Activated CD8-positive, alpha-beta memory T cell treated with anti-CD3 and anti-CD28 coated beads for 48 hours (primary cell): ENCODE results near the gene CBFA2T2.
"Not testable (repeated sequence)": the region's sequence is repeated elsewhere in the genome, so short reads cannot be mapped to it uniquely, and the experiment has no call there.

Source experiments
- DNase-seq, 3 experiments: peaks; one replicate each; pipeline ENCODE4 v3.0.0-alpha.2; 2020; ENCODE audit warnings: low read depth in 2 of 3, low spot score in 2 of 3

Gene CBFA2T2

DNA sequence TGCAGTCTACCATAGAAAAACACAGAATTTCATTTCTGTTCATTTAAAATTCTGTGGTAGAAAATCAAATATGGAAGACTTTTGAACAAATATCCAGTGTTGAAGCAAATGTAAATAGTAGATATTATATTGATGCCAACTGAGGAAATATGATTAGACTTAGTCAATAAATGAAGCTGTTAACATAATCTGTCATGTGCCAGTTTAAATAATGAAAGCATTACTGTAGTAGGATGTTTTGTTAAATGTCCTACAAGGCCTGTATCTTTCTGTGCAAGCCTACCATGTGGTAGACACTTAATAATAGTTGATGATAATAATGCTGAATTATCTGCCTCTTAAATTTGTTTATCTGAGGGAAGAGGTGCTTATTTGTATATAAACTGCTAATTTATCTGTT is 55.9 kb downstream of the CBFA2T2 start:
- no peak for DNase-seq

DNA sequence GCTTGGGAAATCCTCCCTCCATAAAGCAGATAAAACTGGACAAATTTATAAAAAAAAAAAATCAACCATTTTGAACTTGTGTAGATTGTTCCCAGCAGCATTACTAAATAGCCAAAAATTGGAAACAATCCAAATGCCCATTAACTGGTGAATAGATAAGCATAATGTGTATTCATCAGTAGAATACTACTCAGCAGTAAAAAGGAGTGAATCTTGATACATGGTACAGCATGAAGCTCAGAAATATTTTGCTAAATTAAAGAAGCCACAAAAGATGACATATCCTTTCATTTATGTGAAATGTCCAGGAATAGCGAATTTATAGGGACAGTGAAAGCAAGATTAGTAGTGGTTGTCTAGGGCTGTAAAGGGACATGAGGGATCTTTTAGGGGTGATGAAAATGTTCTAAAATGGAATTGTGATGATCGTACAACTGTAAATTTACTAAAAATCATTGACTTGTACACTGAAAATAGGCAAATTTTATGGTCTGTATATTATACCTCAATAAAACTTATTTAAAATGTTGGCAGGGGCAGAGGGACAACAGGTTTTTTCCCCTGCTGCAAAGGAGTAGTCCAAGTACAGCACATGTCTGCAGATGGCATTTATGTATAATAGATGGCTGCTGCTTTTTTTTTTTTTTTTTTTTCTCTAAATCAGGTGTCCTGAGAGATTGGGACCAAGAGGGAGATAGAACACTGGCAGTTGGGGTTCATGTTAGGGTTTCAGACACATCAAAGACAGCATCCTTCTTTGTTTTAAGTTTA is 59.5 kb downstream of the CBFA2T2 start:
- no peak for DNase-seq

DNA sequence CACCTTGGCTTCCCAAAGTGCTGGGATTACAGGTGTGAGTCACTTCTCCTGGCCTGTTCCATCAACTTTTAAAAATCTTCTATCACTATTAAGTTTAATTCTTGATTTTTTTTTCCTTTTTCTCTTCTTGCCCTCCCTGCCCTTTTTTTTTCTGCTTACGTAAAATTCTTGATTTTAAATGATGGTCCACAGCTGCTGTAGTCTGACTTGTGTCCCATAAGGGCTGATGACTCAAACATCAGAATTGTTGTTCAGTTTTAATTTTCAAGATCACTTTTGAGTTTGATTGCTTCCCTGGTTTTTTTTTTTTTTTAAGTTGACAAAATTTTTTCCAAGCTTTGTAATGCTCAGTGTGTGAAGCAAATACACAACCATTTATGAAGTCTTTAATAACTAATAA is 61.9 kb downstream of the CBFA2T2 start:
- no peak for DNase-seq

DNA sequence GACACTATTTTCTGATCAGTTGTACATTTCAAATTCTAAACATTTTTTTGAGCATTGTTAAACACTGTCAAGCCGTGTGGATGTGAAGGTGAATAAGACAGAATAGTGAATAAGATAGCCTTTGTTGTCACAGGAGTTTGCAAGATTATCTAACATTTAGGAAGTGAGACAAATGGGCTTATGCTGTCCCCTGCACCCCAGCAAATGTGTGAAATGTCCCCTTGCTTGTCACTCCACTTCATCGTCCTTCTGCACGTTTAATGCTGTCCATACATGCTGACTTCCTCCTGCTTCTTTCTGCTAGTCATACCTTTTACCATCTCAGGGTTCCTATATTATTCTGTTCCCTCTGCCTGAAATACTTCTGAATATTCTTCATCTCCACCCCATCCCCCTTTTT is 62.6 kb downstream of the CBFA2T2 start:
- DNase-seq, result no peak

DNA sequence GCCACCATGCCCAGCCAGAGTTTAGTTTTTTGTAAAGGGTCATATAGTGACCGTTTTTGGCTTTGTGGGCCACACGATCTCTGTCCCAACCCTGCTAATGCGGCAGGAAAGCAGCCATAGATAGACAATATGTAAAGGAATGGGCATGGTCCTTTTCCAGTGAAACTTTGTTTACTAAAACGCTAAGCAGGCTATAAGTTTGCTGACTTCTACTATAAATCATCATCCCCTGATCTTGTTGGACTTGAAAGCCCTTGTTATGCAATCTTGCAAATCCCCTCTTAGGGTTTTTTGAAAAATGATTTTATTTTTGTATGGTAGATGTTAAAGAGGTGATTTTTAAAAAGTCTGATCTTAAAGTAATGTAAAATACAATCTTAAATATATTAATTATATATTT is 63.6 kb downstream of the CBFA2T2 start:
- no peak for DNase-seq

DNA sequence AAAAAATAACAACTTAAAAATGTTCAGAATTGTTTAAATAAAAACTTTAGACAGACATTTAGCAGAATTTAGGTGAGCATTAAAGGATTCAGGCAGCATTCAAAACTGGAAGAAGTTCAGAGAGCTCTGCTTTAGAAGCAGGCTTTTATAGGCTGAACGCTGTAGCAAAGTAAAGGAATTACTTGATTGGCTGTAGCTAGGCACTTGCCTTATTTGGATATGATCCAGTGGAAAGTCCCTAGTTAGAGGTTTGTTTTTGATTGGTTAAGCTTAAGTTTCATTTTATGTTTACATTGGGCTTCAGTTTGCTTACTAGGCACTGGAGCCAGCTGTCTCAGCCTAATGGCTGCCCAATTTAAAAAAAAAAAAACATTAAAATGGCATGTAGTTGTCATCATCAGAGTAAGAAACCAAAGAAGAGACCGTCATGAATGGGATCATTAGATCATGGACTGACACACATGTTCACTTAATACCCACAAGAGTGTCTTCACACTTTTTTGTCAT is 65.1 kb downstream of the CBFA2T2 start:
- DNase-seq, result no peak

DNA sequence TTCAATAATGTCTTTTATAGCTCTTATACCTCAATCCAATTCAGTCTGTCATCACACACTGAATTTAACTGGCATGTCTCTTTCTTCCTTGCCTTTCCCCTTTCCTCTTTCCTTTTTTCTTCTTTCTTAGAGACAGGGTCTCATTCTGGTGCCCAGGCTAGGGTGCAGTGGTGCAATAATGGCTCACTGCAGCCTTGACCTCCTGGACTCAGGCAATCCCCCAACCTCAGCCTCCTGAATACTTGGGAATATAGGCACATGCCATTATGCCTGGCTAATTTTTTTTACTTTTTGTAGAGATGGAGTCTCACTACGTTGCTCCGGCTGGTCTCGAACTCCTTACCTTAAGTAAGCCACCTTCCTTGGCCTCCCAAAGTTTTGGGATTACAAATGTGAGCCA is 65.9 kb downstream of the CBFA2T2 start:
- no peak for DNase-seq

DNA sequence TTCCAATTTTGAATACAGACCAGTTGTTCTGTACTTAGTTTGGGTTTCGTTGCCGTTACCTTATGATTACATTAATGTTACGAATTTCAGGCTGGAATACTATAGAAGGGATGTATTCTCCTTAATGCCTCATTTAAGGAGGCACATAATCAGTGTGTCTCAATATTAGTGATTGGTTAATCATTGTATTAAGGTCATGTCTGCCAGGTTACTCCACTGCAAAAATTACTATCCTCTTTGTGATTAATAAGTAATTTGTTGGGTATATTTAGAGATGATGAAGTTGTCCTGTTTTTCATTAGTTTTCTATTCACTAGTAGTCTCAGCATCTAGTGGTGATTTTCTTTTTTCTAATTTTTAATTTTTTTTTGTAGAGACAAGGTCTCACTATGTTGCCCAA is 66.3 kb downstream of the CBFA2T2 start:
- DNase-seq, result no peak

DNA sequence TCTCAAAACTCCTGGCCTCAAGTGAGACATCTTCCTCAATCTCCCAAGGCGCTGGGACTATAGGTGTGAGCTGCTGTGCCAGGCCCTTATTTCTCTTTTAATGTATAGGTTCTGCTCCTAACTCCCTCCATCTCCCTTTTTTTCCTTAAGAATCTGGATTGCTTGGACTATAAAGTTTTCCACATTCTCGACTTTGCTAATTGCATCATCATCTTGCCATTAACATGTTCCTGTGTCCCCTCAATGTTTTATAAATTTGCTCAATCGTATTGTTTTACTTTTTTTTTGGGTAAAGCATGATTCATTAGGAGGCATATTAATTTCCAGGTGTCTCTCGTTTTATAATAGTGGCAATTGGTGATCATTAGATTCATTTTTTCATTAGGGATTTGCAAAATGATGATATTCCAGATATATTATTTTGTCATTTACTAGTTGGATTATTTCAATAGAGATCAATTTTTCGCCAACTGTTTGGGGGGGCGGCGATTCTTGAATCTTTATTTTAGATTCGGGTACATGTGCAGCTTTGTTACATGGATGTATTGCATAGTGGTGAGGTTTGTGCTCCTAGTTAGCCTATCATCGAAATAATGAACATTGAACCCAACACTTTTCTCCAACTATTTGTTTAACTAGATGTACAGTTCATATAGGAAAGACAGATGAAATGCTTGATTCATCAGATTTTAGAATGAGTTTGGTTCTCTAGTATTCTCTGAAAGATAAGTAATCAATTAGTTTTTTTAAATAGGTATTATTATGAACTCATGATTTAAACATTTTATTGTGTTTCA is 68.7 kb downstream of the CBFA2T2 start:
- DNase-seq, result no peak

DNA sequence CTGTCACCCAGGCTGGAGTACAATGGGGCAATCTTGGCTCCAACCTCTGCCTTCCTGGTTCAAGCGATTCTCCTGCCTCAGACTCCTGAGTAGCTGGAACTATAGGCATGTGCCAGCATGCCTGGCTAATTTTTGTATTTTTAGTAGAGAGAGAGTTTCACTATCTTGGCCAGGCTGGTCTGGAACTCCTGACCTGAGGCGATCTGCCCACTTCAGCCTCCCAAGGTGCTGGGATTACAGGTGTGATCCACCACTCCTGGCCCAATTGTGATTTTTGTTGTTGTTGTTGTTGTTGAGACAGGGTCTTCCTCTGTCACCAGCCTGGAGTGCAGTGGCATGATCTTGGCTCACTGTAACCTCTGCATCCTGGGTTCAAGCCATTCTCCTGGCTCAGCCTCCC is 69.3 kb downstream of the CBFA2T2 start:
- DNase-seq, result no peak

DNA sequence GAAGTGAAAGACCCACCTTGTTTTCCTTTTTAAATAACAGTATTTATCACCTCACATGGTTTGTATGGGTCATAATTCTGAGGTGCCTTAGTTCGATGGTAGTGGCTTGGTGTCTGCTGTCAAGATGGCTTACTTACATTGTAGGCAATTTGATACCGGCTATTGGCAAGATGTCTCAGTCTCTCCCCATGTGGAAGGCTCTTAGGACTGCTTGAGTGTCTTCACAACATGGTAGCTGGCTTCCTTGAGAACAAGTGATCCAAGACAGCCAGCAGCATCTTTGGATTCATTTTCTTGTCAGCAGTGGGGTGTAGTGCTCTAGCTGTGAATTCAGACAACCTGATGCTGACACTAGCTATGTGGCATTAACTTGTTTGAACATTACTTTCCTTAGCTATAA is 70.1 kb downstream of the CBFA2T2 start:
- DNase-seq, result no peak

DNA sequence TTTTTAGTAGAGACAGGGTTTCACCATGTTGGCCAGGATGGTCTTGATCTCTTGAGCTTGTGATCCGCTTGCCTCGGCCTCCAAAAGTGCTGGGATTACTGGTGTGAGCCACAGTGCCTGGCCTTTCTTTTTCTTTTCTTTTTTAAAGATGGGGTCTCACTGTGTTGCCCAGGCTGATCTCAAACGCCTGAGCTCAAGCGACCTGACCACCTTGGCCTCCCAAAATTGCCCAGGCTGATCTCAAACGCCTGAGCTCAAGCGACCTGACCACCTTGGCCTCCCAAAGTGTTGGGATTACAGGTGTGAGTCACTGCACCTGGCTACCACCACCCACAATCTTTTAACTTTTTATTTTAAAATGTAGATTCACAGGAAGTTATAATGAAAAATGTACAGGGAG is 71.2 kb downstream of the CBFA2T2 start:
- DNase-seq, result not testable (repeated sequence)

DNA sequence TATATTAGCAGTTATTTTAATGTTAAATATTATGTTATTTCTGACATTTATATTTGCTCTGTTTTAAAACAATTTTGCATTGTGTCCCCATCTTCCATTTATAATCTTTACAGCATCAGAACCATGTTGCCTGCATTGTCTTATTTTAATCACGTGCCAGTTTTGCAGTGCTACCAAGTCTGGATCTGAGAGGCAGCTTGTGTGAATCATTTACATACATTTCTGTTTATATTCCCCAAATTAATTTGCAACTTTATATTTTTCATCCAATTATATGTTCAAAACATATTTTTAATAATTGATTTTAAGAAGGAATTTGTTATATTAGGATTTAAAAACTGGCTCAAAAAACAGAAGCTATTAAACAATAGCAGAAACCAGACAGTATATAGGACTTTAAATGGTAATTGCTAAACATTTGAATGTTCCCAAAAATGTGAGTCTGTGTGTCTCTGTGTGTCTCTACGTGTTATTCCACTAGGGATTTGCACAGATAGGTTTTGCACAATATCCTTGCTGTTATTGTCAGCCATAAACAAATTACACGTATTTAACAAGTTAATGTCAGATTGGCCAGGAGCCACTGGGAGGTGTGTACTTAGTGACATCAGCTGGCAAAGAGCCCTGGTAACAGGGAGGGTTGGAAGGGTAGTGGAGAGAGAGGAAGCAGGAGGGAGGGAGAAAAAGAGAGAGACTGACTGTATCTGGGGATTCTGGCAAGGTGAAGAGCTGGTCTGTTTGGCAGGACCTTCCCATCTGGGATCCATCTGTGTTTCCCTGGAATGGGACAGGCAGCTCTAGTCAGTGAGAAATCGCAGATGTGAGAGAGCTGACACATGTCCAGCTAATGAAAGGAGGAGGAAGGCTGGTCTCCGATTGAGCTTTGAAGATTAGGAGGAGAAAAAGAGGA is 72.1 kb downstream of the CBFA2T2 start:
- DNase-seq, result no peak

DNA sequence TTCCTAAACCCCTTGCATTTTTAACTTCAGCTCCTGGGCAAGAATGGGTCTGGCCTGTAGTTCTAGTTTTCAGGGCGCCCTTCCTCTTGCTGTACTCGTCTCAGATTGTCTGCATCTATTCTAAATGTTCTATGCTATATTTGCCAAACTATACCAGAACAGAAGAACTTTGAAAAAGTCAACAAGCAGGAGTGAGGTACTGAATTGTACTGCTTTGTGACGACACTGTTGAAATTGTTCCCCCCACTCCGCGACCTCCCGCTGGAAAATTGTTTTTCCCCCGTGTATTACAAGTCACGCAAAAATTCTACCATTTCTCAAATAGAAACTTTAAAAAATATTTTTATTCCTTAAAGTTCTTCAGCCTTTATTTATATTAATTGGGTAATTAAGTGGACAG is 73.9 kb downstream of the CBFA2T2 start:
- DNase-seq, result no peak

DNA sequence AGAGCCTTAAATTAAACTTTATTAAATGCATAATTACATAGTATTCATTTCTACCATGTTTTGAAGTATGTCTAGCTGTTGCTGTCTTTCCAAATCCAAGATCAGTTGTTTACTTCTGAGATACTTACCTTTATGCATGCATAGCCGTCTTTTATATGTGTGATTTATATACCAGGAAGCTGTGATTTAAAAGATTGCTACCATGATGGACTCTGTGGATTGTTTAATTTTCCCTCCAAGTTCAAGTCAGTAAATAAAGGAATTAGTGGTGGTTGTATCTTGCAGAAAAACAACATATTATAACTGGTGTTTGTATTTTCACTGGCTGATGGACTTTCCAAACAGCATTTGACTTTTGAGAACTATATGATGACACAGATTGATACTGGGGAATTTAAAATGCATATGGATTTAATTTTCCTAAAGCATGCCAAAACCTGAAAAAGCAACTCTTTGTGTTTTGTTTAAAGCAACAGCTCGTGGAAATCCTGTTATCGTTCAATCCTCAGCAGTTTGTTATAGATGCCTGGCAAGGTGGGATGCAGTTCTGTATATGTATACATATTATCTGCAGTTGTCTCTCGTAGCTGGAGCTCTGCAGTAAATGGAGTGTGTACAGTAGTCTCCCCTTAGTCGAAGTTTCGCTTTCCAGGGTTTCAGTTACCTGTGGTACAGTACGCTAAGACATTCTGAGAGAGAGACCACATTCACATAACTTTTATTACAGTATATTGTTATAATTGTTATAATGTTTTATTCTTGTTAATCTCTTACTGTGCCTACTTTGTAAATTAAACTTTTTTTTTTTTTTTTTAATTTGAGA is 77.1 kb downstream of the CBFA2T2 start:
- DNase-seq, result no peak

DNA sequence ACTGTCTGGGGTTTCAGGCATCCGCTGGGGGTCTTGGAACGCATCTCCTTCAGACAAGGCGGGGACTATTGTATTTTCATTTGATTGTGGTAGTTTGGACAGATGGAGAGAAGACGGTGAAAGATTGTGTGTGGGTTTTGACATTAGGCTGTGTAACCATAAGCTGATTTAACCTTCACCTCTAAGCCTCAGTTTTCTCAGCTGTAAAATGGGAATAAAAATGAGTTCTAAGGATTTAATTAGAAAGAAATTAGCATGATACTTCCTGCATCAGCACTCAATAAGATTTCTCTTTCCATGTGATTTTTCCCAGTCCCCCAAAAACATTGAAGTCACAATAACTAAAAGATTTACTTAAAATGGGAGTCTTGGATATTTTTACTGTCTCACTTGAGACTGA is 78.1 kb downstream of the CBFA2T2 start:
- no peak for DNase-seq

DNA sequence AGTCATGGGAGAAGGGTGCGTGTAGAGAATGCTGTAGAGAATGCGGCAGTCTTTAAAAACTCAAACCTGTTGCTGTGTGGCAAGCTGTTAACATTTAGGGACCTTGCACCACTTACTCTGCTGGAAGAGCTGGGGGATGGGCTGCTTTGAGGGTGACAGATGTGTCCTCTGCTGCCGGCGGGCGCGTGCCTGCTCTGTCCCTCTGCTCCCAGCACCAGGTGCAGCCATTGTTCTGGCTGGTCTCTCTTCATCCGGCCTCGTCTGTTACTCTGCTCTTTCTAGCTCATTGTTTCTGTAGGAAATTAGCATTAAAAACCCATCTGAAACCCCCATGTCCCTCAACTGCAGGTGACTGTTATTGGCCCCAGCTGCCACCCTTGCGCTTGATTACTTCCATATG is 78.5 kb downstream of the CBFA2T2 start:
- no peak for DNase-seq

DNA sequence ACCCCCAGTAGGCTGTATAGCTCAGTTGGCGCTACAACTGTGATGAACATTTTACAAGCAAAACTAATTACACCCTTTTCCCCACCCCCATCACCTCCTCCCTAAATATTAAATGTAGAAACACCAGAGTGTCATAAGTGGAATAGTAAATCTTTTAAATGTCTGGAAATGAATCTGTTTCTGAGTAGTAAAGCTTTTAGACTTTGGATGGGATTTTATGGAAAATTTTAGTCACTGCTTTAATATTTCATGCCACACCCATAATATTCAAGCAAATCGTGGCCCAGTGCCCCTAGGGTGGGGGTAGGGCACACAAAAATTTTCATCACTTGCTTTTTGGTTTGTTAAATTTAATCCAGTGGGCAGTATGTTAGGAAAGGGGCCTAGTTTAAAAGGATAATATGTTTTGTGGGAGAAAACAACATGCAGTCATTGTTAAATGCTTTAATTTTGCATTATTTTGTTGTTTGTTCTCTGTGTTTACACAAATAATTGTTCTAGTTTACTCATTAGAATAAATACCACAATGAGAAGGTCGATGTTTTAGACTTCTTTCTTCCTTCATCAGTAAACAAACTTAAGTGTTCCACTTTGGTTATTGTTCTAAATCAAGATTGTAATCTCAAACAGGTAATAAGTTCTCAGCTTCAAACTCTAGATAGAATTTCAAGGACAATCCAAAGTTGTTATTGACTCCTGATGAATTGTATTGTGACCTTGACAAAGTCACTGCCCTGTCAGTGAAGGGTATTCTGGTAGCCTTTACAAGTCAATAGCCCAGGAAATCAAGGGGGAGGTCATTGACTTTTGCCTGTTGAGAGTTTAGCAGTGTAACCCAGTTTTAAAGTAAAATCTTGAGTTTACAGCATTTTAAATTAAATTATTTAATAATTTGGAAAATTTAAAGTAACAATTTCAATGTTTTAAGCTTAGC is 79.2 kb downstream of the CBFA2T2 start:
- DNase-seq, result no peak

DNA sequence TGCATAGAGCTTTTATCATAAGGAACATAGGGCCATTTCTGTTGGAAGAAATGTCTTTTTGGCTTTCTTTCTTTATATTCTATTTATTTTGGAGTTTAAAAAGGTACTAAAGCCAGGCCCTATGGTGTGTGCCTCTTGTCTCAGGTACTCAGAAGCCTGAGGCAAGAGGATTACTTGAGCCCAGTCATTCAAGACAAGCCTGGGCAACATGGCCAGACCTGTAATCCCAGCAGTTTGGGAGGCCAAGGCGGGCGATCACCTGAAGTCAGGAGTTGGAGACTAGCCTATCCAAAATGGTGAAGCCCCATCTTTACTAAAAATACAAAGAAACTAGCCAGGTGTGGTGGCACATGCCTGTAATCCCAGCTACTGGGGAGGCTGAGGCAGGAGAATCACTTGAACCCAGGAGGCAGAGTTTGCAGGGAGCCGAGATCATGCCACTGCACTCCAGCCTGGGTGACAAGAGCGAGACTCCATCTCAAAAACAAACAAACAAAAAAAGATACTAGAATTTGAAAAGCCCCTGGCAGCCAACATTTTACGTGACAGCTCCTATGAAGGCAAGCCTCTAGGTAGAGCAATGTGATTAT is 80.0 kb downstream of the CBFA2T2 start:
- no peak for DNase-seq
